Fibroblast of lung (primary cell): ENCODE data around the gene GLP2R.

Experiments
- CTCF ChIP-seq, 2 donors: IDR thresholded peaks in 1 of 2; conservative IDR thresholded peaks in 1 of 2; 1 replicate in 1 of 2; 2 replicates in 1 of 2; pipeline ENCODE4 v1.5.1; 2011 to 2012; ENCODE audit warnings: low read length in 2 of 2, control low read depth in 1 of 2, inconsistent platforms in 1 of 2, low read depth in 1 of 2, mild to moderate bottlenecking in 1 of 2
- EZH2 ChIP-seq: IDR thresholded peaks from 2 replicates; pipeline ENCODE4 v1.5.1; 2012; ENCODE audit warnings: low read length, control low read depth, mild to moderate bottlenecking; ENCODE audit errors: missing control alignments

GRCh38 chr17:9913476-9913875, 87.8 kb downstream of the GLP2R start:
- TF ChIP-seq CTCF (conservative IDR thresholded peaks at IDR 0.05 in 1 of 2, IDR thresholded peaks at IDR 0.05 in 1 of 2; ENCODE audit: low read depth in 1 of 2, low read length in 2 of 2) (no peak), EZH2 (no peak)
